HCT116 (cell line): ENCODE results near the gene GABBR2. TPM values are rescaled to one million over a fixed set of nuclear protein-coding genes. Genes with fewer than 3 reads are reported as not detected.

Source experiments
- ATAC-seq: fragments of 200-7000 bp; cut with Tn5 transposase; 2 replicates; pipeline ENCODE4 v1.9.1; 2020; ENCODE audit warnings: mild to moderate bottlenecking, moderate library complexity
- BruUV-seq: library from RNA; stranded (reverse); fragments of 400-500 nt; replicated peaks from 2 replicates; lab custom pipeline; 2021; lab: Mats Ljungman, UMichigan
- CTCF ChIA-PET: fragments of 300-600 bp; sonication (Branson Sonifier 250); formaldehyde crosslinking; loops from one replicate; lab custom pipeline; 2021; ENCODE audit warnings: antibody characterized with exemption; lab: Charles Lee
- POLR2A ChIA-PET: fragments of 300-600, 350-600 bp; sonication (Branson Sonifier 250); formaldehyde crosslinking; loops from one replicate; lab custom pipeline; 2021; ENCODE audit warnings: antibody characterized with exemption; lab: Charles Lee
- RAD21 ChIA-PET, 2 experiments: fragments of 300-600 bp; sonication (Branson Sonifier 250); formaldehyde crosslinking; loops; one replicate each; lab custom pipeline; 2023; ENCODE audit warnings: low total read pairs in 2 of 2; ENCODE audit not compliant: uncharacterized antibody in 2 of 2, unreplicated experiment in 2 of 2, low non-redundant PET in 1 of 2; lab: Charles Lee
- DNase-seq: peaks from one replicate; pipeline ENCODE4 v3.0.0-alpha.2; 2010; ENCODE audit warnings: low read depth, low spot score
- H2AFZ ChIP-seq: fragments of 200-600 bp; shearing (Covaris generic), sonication (generic); 2 replicates; pipeline ENCODE4 v1.6.1; 2017; ENCODE audit warnings: low read depth, mixed run types, mixed read lengths, antibody characterized with exemption, low read length; ENCODE audit not compliant: poor library complexity, severe bottlenecking
- H3K27ac ChIP-seq: 2 replicates; pipeline ENCODE4 v1.5.1; 2012; ENCODE audit warnings: low read depth, low read length
- H3K27me3 ChIP-seq: fragments of 200-600 bp; sonication (generic); 2 replicates; pipeline ENCODE4 v1.6.1; 2016; ENCODE audit warnings: mixed run types, low read length, mixed read lengths; ENCODE audit not compliant: insufficient read depth
- H3K36me3 ChIP-seq, 2 experiments: fragments of 200-500 bp in 1 of 2; fragments of 200-600 bp in 1 of 2; sonication (Bioruptor generic) in 1 of 2; sonication (generic) in 1 of 2; 2 replicates each; pipeline versions ENCODE4 v1.5.1 to v1.6.1; 2014 to 2016; ENCODE audit warnings: low read length in 2 of 2, inconsistent platforms in 1 of 2, mixed read lengths in 1 of 2, mixed run types in 1 of 2; ENCODE audit not compliant: insufficient read depth in 2 of 2, control insufficient read depth in 1 of 2
- H3K4me1 ChIP-seq, 2 experiments: fragments of 200-600 bp in 1 of 2; sonication (generic) in 1 of 2; 2 replicates each; pipeline versions ENCODE4 v1.5.1 to v1.6.1; 2012 to 2017; ENCODE audit warnings: low read length in 2 of 2, inconsistent platforms in 1 of 2, mild to moderate bottlenecking in 1 of 2, mixed read lengths in 1 of 2, mixed run types in 1 of 2, moderate library complexity in 1 of 2; ENCODE audit not compliant: insufficient read depth in 2 of 2, control insufficient read depth in 1 of 2
- H3K4me2 ChIP-seq: fragments of 200-600 bp; sonication (generic); 2 replicates; pipeline ENCODE4 v1.6.1; 2017; ENCODE audit warnings: mixed run types, low read length, mixed read lengths
- H3K4me3 ChIP-seq, 2 experiments: fragments of 200-600 bp in 1 of 2; sonication (generic) in 1 of 2; replicated peaks in 1 of 2; 2 replicates each; pipeline ENCODE4 v1.5.1; 2011 to 2016; ENCODE audit warnings: low read length in 2 of 2, control low read depth in 1 of 2, low read depth in 1 of 2, mild to moderate bottlenecking in 1 of 2, mixed read lengths in 1 of 2, mixed run types in 1 of 2
- H3K79me2 ChIP-seq: fragments of 200-600 bp; sonication (generic); 2 replicates; pipeline ENCODE4 v1.6.1; 2017; ENCODE audit warnings: mild to moderate bottlenecking, mixed run types, low read length, moderate library complexity, mixed read lengths; ENCODE audit not compliant: insufficient read depth
- H3K9ac ChIP-seq: fragments of 200-600 bp; sonication (generic); 2 replicates; pipeline ENCODE4 v1.6.1; 2016; ENCODE audit warnings: low read length, mixed read lengths
- H3K9me2 ChIP-seq: fragments of 200-600 bp; sonication (generic), shearing (Covaris generic); 2 replicates; pipeline ENCODE4 v1.6.1; 2017; ENCODE audit warnings: mixed run types, mild to moderate bottlenecking, moderate library complexity; ENCODE audit not compliant: insufficient read depth
- H3K9me3 ChIP-seq, 2 experiments: fragments of 200-500 bp in 1 of 2; fragments of 200-600 bp in 1 of 2; sonication (Bioruptor generic) in 1 of 2; sonication (generic) in 1 of 2; 2 replicates each; pipeline ENCODE4 v1.6.1; 2014 to 2017; ENCODE audit warnings: low read length in 2 of 2, mixed read lengths in 2 of 2, inconsistent platforms in 1 of 2, low read depth in 1 of 2, mild to moderate bottlenecking in 1 of 2, mixed run types in 1 of 2, moderate library complexity in 1 of 2; ENCODE audit not compliant: control insufficient read depth in 1 of 2, insufficient read depth in 1 of 2
- H4K20me1 ChIP-seq: fragments of 200-600 bp; sonication (generic), shearing (Covaris generic); 2 replicates; pipeline ENCODE4 v1.6.1; 2017; ENCODE audit warnings: mixed run types, mild to moderate bottlenecking, moderate library complexity; ENCODE audit not compliant: insufficient read depth
- CBX3 ChIP-seq: IDR thresholded peaks from 2 replicates; pipeline ENCODE4 v1.6.1; 2012; ENCODE audit warnings: low read depth
- EGR1 ChIP-seq: IDR thresholded peaks from 2 replicates; pipeline ENCODE4 v1.6.1; 2012; ENCODE audit warnings: low read depth
- ELF1 ChIP-seq: IDR thresholded peaks from 2 replicates; pipeline ENCODE4 v1.6.1; 2012; ENCODE audit warnings: low read depth, borderline replicate concordance
- EZH2 ChIP-seq: fragments of 200-600 bp; sonication (generic); IDR thresholded peaks from 2 replicates; pipeline ENCODE4 v1.6.1; 2017; ENCODE audit warnings: antibody characterized with exemption, mixed run types
- EZH2phosphoT487 ChIP-seq: fragments of 200-600 bp; IDR thresholded peaks from 2 replicates; pipeline ENCODE4 v1.6.1; 2018; ENCODE audit warnings: antibody characterized with exemption, borderline replicate concordance
- JUND ChIP-seq: IDR thresholded peaks from 2 replicates; pipeline ENCODE4 v1.6.1; 2012
- POLR2A ChIP-seq: IDR thresholded peaks from 2 replicates; pipeline ENCODE4 v1.7.0; 2011; ENCODE audit warnings: borderline replicate concordance; ENCODE audit not compliant: insufficient read depth, insufficient read length; ENCODE audit errors: extremely low read depth
- POLR2AphosphoS5 ChIP-seq: IDR thresholded peaks from 2 replicates; pipeline ENCODE4 v1.6.1; 2011; ENCODE audit warnings: mild to moderate bottlenecking, low read depth, low read length, moderate library complexity
- REST ChIP-seq: IDR thresholded peaks from 2 replicates; pipeline ENCODE4 v1.6.1; 2012; ENCODE audit warnings: low read depth
- SIN3A ChIP-seq: IDR thresholded peaks from 2 replicates; pipeline ENCODE4 v1.6.1; 2012; ENCODE audit warnings: low read depth
- SP1 ChIP-seq: IDR thresholded peaks from 2 replicates; pipeline ENCODE4 v1.6.1; 2012; ENCODE audit warnings: low read depth
- SRF ChIP-seq: IDR thresholded peaks from 2 replicates; pipeline ENCODE4 v1.6.1; 2012; ENCODE audit warnings: low read depth
- TCF7L2 ChIP-seq: IDR thresholded peaks from 2 replicates; pipeline ENCODE4 v1.7.0; 2011; ENCODE audit warnings: borderline replicate concordance, inconsistent platforms; ENCODE audit not compliant: insufficient read depth, insufficient read length; ENCODE audit errors: extremely low read depth
- YY1 ChIP-seq: IDR thresholded peaks from 2 replicates; pipeline ENCODE4 v1.6.1; 2011; ENCODE audit warnings: low read length, low read depth, moderate library complexity, mild to moderate bottlenecking; ENCODE audit not compliant: insufficient replicate concordance; ENCODE audit errors: extremely low read depth
- ZBTB33 ChIP-seq: IDR thresholded peaks from 2 replicates; pipeline ENCODE4 v1.6.1; 2011; ENCODE audit warnings: mild to moderate bottlenecking, low read length, moderate library complexity; ENCODE audit not compliant: insufficient replicate concordance; ENCODE audit errors: extremely low read depth
- intact Hi-C: fragments of 100-400 bp; cut with micrococcal nuclease; formaldehyde crosslinking; loops from 2 replicates; pipeline ENCODE4 v1.10.0; 2022
- total RNA-seq: library from RNA; stranded (reverse); gene quantifications from one replicate; pipeline ENCODE4 v1.2.1, GENCODE V29; 2021; ENCODE audit not compliant: unreplicated experiment

Gene GABBR2
- total RNA-seq, 1 experiment from 2014 or later = 0.15 TPM

GRCh38 chr9:98719055-98719454, 10.3 kb upstream of the GABBR2 start:
- H3K9me2 ChIP-seq = no peaks in the 10 kb centered on the region
- H4K20me1 ChIP-seq = no peaks in the 10 kb centered on the region
- H3K4me3 ChIP-seq = no peak overlapping the region
- RAD21 ChIA-PET = no interaction called here
- intact Hi-C loops = no loop called here
- H3K9me3 ChIP-seq = no peaks in the 10 kb centered on the region
- BruUV-seq = no TSS peak
- H2AFZ ChIP-seq = no peak overlapping the region
- no peak overlapping the region for H3K4me2 ChIP-seq
- no peaks in the 10 kb centered on the region for H3K36me3 ChIP-seq
- no peak for TF ChIP-seq ELF1
- TF ChIP-seq YY1 = no peak
- TF ChIP-seq TCF7L2 = no peak
- TF ChIP-seq EGR1 = no peak
- TF ChIP-seq CBX3 = no peak
- TF ChIP-seq ZBTB33 = no peak
- no peak for TF ChIP-seq SRF
- TF ChIP-seq SP1 = no peak
- TF ChIP-seq POLR2AphosphoS5 = no peak
- TF ChIP-seq SIN3A = no peak
- TF ChIP-seq EZH2phosphoT487 = no peak
- TF ChIP-seq EZH2 = no peak
- TF ChIP-seq POLR2A = no peak
- TF ChIP-seq JUND = no peak
- TF ChIP-seq REST = no peak
- DNase-seq (no peak), ATAC-seq (no peak)
- CTCF ChIA-PET = no interaction called here
- no peaks in the 10 kb centered on the region for H3K79me2 ChIP-seq
- POLR2A ChIA-PET = no interaction called here
- no peak overlapping the region for H3K9ac ChIP-seq
- H3K27ac ChIP-seq = no peak overlapping the region
- no peaks in the 10 kb centered on the region for H3K4me1 ChIP-seq
- peaks cover 28% of the 10 kb centered on the region for H3K27me3 ChIP-seq
